ENCODE measurements around the gene IGFBP4. TPM values are rescaled to one million over a fixed set of nuclear protein-coding genes. Genes with fewer than 3 reads are reported as not detected.

IGFBP4 gene
- total RNA-seq, 4 donors from 2014 or later, result 675 to 1,301 (median 748) TPM

- Histone ChIP-seq H3K36me3 (no peaks in the 10 kb centered on the region), H3K9me3 (no peaks in the 10 kb centered on the region), H3K27me3 (no peaks in the 10 kb centered on the region), H3K4me3 (no peak overlapping the region), H3K27ac (no peak overlapping the region), H3K4me1 (peaks cover 0 to 25% (median 5%) of the 10 kb centered on the region in 4 donors)
- WGBS, 2 donors, result 72 to 78% methylated on average over 4 of the region's 4 CpGs
- DNase-seq (ENCODE audit: low spot score in 2 of 2), result no peak
- TF ChIP-seq CTCF (IDR thresholded peaks at IDR 0.05) (no peak), POLR2A (IDR thresholded peaks at IDR 0.05) (no peak), EP300 (IDR thresholded peaks at IDR 0.05) (no peak)
Measured at GRCh38 chr17:40469805-40470675, 26.8 kb downstream of the IGFBP4 start.

DNA sequence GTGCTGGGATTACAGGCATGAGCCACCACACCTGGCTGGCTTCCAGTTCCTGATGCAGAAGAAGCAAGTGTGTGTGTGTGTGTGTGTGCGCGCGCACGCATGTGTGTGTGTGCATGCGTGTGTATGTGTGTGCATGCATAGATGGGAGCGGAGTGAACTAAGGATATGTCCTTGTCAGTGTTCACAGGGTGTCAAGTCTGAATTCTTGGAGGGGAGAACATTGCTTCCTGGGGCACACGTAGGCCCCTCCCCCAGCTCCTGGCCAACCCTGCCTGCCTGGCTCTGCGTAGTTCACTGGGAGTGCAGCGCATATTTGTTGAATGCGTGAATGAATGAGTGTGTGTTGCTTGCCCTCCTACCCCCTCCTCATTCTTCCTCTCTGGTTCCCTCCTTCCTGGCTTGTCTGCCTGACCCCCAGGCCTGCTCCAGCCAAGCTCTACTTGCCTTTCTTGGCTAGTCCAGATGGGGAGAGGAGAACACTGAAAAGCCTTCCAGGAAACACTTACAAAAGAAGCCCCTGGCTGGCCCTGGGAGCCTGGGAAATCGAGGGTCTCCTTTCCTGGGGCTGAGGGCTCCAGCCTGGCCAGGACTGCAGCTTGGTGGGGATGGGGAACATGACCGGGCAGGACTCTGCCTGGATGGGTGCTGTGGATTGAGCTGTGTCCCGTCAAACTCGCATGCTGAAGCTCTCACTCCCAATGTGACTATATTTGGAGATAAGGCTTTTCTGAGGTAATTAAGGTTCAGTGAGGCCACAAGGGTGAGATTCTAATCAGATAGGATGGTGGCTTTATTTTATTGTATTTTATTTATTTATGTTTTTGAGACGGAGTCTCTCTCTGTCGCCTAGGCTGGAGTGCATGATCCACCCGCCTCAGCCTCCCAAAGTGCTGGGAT, 27.9 kb downstream of the IGFBP4 start:
- Histone ChIP-seq H3K9me3 (no peaks in the 10 kb centered on the region), H3K4me1 (peaks cover 0 to 36% (median 11%) of the 10 kb centered on the region in 4 donors), H3K36me3 (no peaks in the 10 kb centered on the region), H3K27me3 (no peaks in the 10 kb centered on the region), H3K4me3 (no peak overlapping the region), H3K27ac (peak overlapping the region in 2 of 4 donors; percentile 8 to 46)
- TF ChIP-seq POLR2A (IDR thresholded peaks at IDR 0.05) (no peak), EP300 (IDR thresholded peaks at IDR 0.05) (no peak), CTCF (IDR thresholded peaks at IDR 0.05) (no peak)
- WGBS, 2 donors, result 58 to 63% methylated on average over 17 of the region's 17 CpGs
- DNase-seq (ENCODE audit: low spot score in 2 of 2), result no peak

GRCh38 chr17:40471846-40472732, 28.8 kb downstream of the IGFBP4 start:
- Histone ChIP-seq H3K9me3 (no peaks in the 10 kb centered on the region), H3K4me3 (no peak overlapping the region), H3K36me3 (no peaks in the 10 kb centered on the region), H3K27me3 (no peaks in the 10 kb centered on the region), H3K27ac (peak overlapping the region in 1 of 4 donors; percentile 46), H3K4me1 (peaks cover 0 to 44% (median 13%) of the 10 kb centered on the region in 4 donors)
- WGBS, 2 donors, result 70 to 82% methylated on average over 6 of the region's 6 CpGs
- no peak for DNase-seq (ENCODE audit: low spot score in 2 of 2)
- TF ChIP-seq CTCF (IDR thresholded peaks at IDR 0.05) (no peak), EP300 (IDR thresholded peaks at IDR 0.05) (no peak), POLR2A (IDR thresholded peaks at IDR 0.05) (no peak)

- H3K36me3 ChIP-seq, result no peaks in the 10 kb centered on the region
- TF ChIP-seq POLR2A (IDR thresholded peaks at IDR 0.05) (no peak), CTCF (IDR thresholded peaks at IDR 0.05) (no peak), EP300 (IDR thresholded peaks at IDR 0.05) (no peak)
- no peak overlapping the region for H3K4me3 ChIP-seq
- H3K9me3 ChIP-seq, result no peaks in the 10 kb centered on the region
- no peak overlapping the region for H3K27ac ChIP-seq
- DNase-seq (ENCODE audit: low spot score in 2 of 2), result no peak
- peaks cover 0 to 44% (median 13%) of the 10 kb centered on the region in 4 donors for H3K4me1 ChIP-seq
- no peaks in the 10 kb centered on the region for H3K27me3 ChIP-seq
- 93 to 96% methylated on average over 3 of the region's 3 CpGs for WGBS, 2 donors
Measured at GRCh38 chr17:40472733-40473452, 29.6 kb downstream of the IGFBP4 start.

Measured in tibial nerve (tissue), 4 donors.